Adipocyte (in vitro differentiated cells): Measurements from ENCODE around the gene ZNF785.
A peak's percentile ranks its signal among the peaks of the same experiment; 100 is the strongest.
"Not testable (repeated sequence)": the region's sequence is repeated elsewhere in the genome, so short reads cannot be mapped to it uniquely, and the experiment has no call there.

Experiments used
- DNase-seq: peaks from one replicate; pipeline ENCODE4 v3.0.0-alpha.2; 2015; ENCODE audit warnings: low read depth
- H3K27me3 ChIP-seq: replicated peaks from 2 replicates; pipeline ENCODE4 v1.7.0; 2013; ENCODE audit warnings: mild to moderate bottlenecking, low read length, moderate library complexity; ENCODE audit not compliant: control insufficient read depth, insufficient read depth
- H3K36me3 ChIP-seq: 2 replicates; pipeline ENCODE4 v1.7.0; 2013; ENCODE audit warnings: low read length, mild to moderate bottlenecking, moderate library complexity; ENCODE audit not compliant: control insufficient read depth, insufficient read depth, severe bottlenecking
- H3K4me1 ChIP-seq: 2 replicates; pipeline ENCODE4 v1.7.0; 2013; ENCODE audit warnings: mild to moderate bottlenecking, low read length, moderate library complexity; ENCODE audit not compliant: control insufficient read depth, insufficient read depth
- H3K4me3 ChIP-seq: 2 replicates; pipeline ENCODE4 v1.7.0; 2013; ENCODE audit warnings: mild to moderate bottlenecking, low read length, moderate library complexity
- H3K9ac ChIP-seq: 2 replicates; pipeline ENCODE4 v1.7.0; 2013; ENCODE audit warnings: mild to moderate bottlenecking, low read length, moderate library complexity
- H3K9me3 ChIP-seq: 2 replicates; pipeline ENCODE4 v1.7.0; 2013; ENCODE audit warnings: mild to moderate bottlenecking, low read length, moderate library complexity; ENCODE audit not compliant: control insufficient read depth

The ZNF785 gene

DNA sequence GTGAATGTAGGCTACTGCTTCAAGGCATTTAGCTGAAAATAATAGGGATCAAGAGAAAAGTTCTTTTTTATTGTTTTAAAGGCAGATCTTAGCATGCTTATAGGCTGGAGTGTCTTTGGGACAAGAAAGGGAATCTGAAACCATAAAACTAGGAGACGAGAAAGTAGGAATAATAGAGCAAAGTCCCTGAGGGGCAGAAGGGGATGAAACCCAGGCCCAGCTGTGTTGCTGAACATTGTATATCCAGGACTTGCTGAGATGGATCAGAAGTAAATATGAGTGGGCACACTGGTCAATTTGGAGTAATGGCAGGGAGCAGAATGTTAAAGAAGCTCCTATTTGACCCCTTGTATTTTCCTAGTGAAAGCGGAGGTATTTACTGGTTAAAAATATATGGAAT, 15.4 kb upstream of the ZNF785 start:
- Histone ChIP-seq H3K9ac (no peak overlapping the region), H3K36me3 (peaks cover 24% of the 10 kb centered on the region), H3K4me1 (peaks cover 22% of the 10 kb centered on the region), H3K4me3 (no peak overlapping the region), H3K9me3 (no peaks in the 10 kb centered on the region), H3K27me3 (no peaks in the 10 kb centered on the region)
- no peak for DNase-seq

DNA sequence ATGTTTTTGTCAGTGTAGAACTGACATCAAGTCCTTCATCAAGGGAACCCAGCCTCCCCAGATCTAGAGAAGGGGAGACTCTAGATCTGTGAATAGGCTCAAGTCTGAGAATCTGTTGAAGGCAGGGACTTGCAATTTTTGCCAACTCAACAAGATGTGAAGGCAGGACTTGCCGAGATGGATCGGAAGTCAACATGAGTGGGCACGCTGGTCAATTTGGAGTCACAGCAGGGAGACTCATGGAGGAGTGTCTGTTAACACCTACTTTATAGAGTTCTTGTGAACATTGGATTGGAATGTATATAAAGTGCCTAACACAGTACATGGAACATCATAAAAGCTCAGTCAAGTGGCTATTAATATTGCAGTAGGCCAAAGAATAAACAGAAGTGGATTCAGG, 14.7 kb upstream of the ZNF785 start:
- DNase-seq: no peak
- H3K9me3 ChIP-seq: no peaks in the 10 kb centered on the region
- H3K4me1 ChIP-seq: peaks cover 22% of the 10 kb centered on the region
- peaks cover 21% of the 10 kb centered on the region for H3K36me3 ChIP-seq
- no peak overlapping the region for H3K4me3 ChIP-seq
- H3K27me3 ChIP-seq: no peaks in the 10 kb centered on the region
- H3K9ac ChIP-seq: no peak overlapping the region

DNA sequence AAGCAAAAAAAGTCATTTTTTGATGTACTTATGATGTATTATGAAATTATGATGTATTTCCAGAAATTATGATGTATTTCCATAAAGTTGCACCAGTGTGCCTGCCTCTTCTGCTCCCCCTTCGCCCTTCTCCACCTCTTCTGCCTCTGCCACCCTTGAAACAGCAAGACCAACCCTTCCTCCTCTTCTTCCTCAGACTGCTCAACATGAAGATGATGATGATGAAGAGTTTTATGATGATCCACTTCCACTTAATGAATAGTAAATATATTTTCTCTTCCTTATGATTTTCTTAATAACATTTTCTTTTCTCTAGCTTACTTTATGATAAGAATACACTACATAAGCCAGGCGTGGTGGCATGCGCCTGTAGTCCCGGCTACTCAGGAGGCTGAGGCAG, 7.4 kb upstream of the ZNF785 start:
- Histone ChIP-seq H3K4me3 (no peak overlapping the region), H3K4me1 (no peaks in the 10 kb centered on the region), H3K36me3 (no peaks in the 10 kb centered on the region), H3K27me3 (no peaks in the 10 kb centered on the region), H3K9ac (no peak overlapping the region), H3K9me3 (no peaks in the 10 kb centered on the region)
- no peak for DNase-seq

DNA sequence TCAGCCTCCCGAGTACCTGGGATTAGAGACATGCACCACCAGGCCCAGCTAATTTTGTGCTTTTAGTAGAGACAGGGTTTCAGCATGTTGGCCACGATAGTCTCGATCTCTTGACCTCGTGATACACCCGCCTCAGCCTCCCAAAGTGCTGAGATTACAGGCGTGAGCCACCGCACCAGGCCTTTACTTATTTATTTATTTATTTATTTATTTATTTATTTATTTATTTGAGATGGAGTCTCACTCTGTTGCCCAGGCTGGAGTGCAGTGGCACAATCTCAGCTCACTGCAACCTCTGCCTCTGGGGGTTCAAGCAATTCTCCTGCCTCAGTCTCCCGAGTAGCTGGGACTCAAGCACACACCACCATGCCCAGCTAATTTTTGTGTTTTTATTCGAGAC, 5.4 kb upstream of the ZNF785 start:
- not testable (repeated sequence) for H3K4me1 ChIP-seq, H3K36me3 ChIP-seq, H3K4me3 ChIP-seq, H3K27me3 ChIP-seq, H3K9me3 ChIP-seq, H3K9ac ChIP-seq, DNase-seq

DNA sequence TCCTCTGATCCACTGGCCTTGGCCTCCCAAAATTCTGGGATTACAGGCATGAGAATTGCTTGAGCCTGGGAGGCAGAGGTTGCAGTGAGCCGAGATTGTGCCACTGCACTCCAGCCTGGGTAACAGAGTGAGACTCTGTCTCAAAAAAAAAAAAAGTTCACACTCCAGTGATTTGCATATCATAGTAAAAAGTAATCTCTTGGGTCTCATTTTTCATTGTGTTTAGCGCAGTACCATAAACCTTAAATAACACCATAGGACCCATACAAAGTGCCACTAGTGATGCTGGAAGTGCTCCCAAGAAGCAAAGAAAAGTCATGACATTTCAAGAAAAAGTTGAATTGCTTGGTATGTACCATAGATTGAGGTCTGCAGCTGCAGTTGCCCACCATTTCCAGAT, 4.1 kb upstream of the ZNF785 start:
- not testable (repeated sequence) for H3K4me1 ChIP-seq, H3K36me3 ChIP-seq, H3K4me3 ChIP-seq, H3K9me3 ChIP-seq, H3K9ac ChIP-seq, H3K27me3 ChIP-seq, DNase-seq

DNA sequence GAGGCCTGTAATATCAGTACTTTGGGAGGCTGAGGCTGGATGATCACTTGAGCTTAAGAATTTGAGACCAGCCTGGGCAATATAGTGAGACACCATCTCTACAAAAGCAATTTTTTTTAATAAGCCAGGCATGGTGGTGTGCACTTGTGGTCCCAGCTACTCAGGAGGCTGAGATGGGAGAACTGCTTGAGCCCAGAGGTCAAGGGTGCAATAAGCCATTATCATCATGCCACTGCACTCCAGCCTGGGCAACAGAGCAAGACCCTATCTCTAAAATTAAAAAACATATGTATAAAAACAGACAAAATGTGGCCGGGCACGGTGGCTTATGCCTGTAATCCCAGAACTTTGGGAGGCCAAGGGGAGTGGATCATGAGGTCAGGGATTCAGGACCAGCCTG, 3.2 kb upstream of the ZNF785 start:
- no peak for DNase-seq
- Histone ChIP-seq H3K36me3 (no peaks in the 10 kb centered on the region), H3K9ac (no peak overlapping the region), H3K9me3 (no peaks in the 10 kb centered on the region), H3K4me1 (peaks cover 11% of the 10 kb centered on the region), H3K4me3 (no peak overlapping the region), H3K27me3 (no peaks in the 10 kb centered on the region)

DNA sequence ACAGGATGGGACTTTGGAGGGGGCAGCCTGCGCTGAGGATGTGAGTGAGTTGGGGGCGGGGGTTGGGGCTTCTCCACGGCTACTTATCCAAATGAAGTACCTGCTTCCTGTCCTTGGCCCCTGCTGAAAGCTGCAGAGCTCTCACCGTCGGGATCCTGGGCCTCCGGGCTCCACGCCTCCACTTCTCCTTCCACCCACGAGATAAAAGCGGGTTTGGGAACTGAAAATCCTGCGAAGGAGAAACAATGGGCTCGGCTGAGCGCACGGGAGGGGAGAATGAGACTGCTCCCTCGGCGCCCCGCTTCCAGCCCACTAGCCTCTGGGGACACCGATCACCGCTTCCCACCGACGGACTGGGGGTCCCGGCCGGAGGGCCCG, 486 bp downstream of the ZNF785 start:
- Histone ChIP-seq H3K9ac (peak overlapping the region; percentile 90), H3K27me3 (no peaks in the 10 kb centered on the region), H3K4me1 (peaks cover 11% of the 10 kb centered on the region), H3K4me3 (peak overlapping the region; percentile 90), H3K36me3 (peaks cover 15% of the 10 kb centered on the region), H3K9me3 (no peaks in the 10 kb centered on the region)
- no peak for DNase-seq

DNA sequence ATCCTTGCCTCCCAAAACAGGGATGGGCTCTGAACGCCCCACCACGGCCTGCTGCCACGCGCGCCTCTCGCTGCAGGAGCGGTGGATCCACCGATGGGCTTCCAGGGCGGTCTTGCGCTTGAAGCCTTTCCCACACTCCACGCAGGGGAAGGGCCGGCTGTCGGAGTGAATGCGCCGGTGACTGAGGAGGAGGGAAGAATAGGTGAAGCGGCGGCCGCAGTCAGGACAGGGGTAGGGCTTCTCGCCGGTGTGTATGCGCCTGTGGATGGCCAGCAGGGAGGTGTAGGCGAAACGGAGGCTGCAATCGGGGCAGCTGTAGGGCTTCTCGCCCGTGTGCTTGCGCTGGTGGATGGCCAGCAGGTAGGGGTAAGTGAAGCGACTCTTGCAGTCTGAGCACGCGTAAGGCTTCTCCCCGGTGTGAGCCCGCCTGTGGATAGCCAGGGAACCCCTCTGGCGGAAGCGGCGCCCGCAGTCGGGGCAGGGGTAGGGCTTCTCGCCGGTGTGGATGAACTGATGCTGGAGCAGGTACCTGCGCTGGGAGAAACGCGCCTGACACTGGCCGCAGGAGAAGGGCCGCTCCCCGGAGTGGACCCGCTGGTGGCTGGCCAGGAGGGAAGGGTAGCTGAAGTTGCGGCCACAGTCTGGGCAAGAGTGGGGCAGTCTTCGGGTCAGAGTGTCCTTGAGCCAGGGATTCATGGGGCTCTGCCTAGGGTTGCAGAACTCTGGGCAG, 2.7 kb downstream of the ZNF785 start:
- H3K36me3 ChIP-seq: peaks cover 21% of the 10 kb centered on the region
- H3K27me3 ChIP-seq: no peaks in the 10 kb centered on the region
- H3K4me3 ChIP-seq: no peak overlapping the region
- no peaks in the 10 kb centered on the region for H3K9me3 ChIP-seq
- no peak for DNase-seq
- H3K9ac ChIP-seq: no peak overlapping the region
- peaks cover 11% of the 10 kb centered on the region for H3K4me1 ChIP-seq

DNA sequence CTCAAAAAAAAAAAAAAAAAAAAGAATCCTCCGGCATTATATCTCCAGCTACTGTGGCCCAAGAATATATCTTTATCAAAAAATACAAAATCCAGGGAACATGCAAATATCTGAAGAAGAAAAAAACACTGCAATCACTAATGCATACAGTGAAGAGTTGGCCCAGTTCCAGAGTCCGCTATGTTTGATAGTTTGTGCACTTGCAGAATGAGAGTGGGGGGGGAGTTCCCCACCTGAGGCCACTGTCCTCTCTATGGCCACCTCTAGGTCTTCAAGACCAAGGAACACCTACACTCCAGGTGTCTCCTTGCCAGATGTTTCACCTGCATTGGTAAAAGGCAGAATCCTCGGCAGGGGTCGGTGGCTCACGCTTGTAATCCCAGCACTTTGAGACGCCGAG, 4.0 kb downstream of the ZNF785 start:
- Histone ChIP-seq H3K4me3 (no peak overlapping the region), H3K9ac (no peak overlapping the region), H3K27me3 (no peaks in the 10 kb centered on the region), H3K36me3 (peaks cover 21% of the 10 kb centered on the region), H3K9me3 (no peaks in the 10 kb centered on the region), H3K4me1 (peaks cover 11% of the 10 kb centered on the region)
- DNase-seq: no peak

DNA sequence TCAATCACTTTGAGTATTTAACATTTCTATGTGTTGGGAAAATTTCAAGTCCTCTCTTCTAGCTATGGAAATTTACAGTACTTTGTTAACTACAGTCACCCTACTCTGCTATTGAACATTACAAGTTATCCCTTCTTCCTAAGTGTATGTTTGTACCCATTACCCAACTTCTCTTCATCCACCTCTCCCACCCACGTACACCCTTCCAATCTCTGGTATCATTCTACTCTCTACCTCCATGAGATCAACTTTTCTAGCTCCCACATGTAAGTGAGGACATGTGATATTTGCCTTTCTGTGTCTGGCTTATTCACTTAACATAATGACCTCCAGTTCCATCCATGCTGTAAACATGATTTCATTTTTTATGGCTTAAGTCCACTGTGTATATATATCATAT, 10.8 kb downstream of the ZNF785 start:
- no peak overlapping the region for H3K9ac ChIP-seq
- peaks cover 5% of the 10 kb centered on the region for H3K36me3 ChIP-seq
- no peaks in the 10 kb centered on the region for H3K9me3 ChIP-seq
- no peak for DNase-seq
- peaks cover 9% of the 10 kb centered on the region for H3K4me1 ChIP-seq
- H3K4me3 ChIP-seq: no peak overlapping the region
- no peaks in the 10 kb centered on the region for H3K27me3 ChIP-seq

DNA sequence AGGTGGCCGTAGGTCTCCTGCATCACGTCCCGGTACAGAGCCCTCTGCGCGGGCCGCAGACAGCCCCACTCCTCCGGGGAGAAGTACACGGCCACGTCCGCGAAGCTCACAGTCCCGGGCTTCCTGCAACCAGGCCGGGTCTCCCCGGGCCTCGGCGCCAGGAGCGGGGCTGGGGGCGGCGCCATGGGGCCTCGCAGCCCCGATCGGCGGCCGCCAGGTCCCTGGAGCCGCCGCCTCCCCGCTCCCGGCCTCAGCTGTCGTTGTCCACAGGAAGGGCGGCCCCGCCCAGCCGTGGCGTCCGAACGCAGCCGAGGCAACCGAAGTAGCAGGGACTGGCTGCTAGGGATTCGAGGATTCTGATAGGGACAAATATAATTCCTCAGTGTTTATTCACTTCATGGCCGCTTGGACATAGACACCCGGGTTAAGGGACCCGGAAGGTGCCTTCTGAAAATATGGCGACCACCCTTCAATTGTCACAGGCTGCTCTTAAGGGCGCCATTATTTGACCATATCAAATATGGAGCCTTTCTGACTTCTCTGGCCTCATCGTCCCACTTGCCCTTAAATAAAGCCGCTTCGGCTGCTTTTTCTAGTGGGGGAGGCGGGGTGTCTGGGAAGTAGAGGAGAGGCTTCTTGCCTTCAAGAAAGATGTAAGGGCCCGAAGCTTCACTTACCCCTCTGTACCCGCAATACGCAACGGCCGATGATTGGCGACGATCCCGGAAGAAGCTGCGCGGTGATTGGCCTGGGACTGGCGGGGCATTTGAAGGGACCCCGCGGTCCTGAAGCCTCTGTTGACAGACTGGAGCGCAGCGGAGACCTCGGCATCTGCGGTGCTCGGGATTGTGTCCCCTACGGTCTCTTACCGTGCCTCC, 13.8 kb downstream of the ZNF785 start, which contains the start of gene ZNF688:
Gene ZNF688 (minus strand): TSS at position 270 of the 878 bp plus-strand sequence. CDS start 85 bp downstream, at position 185.
- Histone ChIP-seq H3K4me3 (peak within 1 kb of the TSS; percentile 90), H3K9me3 (no peaks in the 10 kb centered on the region), H3K9ac (peak within 1 kb of the TSS; percentile 94), H3K27me3 (no peaks in the 10 kb centered on the region), H3K4me1 (peaks cover 16% of the 10 kb centered on the region), H3K36me3 (no peaks in the 10 kb centered on the region)
- DNase-seq: peak; percentile 97
